Liver (tissue), 9 donors: ENCODE results near the gene LRRC23. TPM values are rescaled to one million over a fixed set of nuclear protein-coding genes. Genes with fewer than 3 reads are reported as not detected.
A peak's percentile ranks its signal among the peaks of the same experiment; 100 is the strongest.
"Not testable (repeated sequence)": the region's sequence is repeated elsewhere in the genome, so short reads cannot be mapped to it uniquely, and the experiment has no call there.

Experiments used
- DNase-seq: peaks from one replicate; pipeline ENCODE4 v3.0.0-alpha.2; 2017; ENCODE audit warnings: low spot score
- H3K27ac ChIP-seq, 2 donors: one replicate each; pipeline ENCODE4 v1.7.0; 2013; ENCODE audit warnings: inconsistent platforms in 2 of 2, low read length in 2 of 2, control low read depth in 1 of 2, low read depth in 1 of 2, mild to moderate bottlenecking in 1 of 2
- H3K27me3 ChIP-seq, 4 donors: one replicate each; pipeline versions ENCODE4 v1.6.1 to v1.7.0; 2013; ENCODE audit warnings: low read length in 3 of 4, inconsistent platforms in 1 of 4, mild to moderate bottlenecking in 1 of 4, moderate library complexity in 1 of 4; ENCODE audit not compliant: control insufficient read depth in 4 of 4, insufficient read depth in 4 of 4
- H3K36me3 ChIP-seq, 4 donors: one replicate each; pipeline versions ENCODE4 v1.6.1 to v1.7.0; 2013; ENCODE audit warnings: low read length in 3 of 4, mild to moderate bottlenecking in 3 of 4, low read depth in 1 of 4, moderate library complexity in 1 of 4; ENCODE audit not compliant: control insufficient read depth in 4 of 4, insufficient read depth in 3 of 4
- H3K4me1 ChIP-seq, 4 donors: one replicate each; pipeline versions ENCODE4 v1.6.1 to v1.7.0; 2013; ENCODE audit warnings: low read length in 3 of 4, mild to moderate bottlenecking in 3 of 4, moderate library complexity in 1 of 4; ENCODE audit not compliant: control insufficient read depth in 4 of 4, insufficient read depth in 4 of 4
- H3K4me3 ChIP-seq, 3 donors: one replicate each; pipeline versions ENCODE4 v1.6.1 to v1.7.0; 2013; ENCODE audit warnings: low read length in 3 of 3, control low read depth in 1 of 3, low read depth in 1 of 3, mild to moderate bottlenecking in 1 of 3
- H3K9ac ChIP-seq, 2 donors: one replicate each; pipeline ENCODE4 v1.7.0; 2013; ENCODE audit warnings: low read length in 2 of 2, mild to moderate bottlenecking in 2 of 2, moderate library complexity in 2 of 2, control low read depth in 1 of 2, low read depth in 1 of 2
- H3K9me3 ChIP-seq, 4 donors: one replicate each; pipeline versions ENCODE4 v1.6.1 to v1.7.0; 2013; ENCODE audit warnings: low read length in 3 of 4; ENCODE audit not compliant: control insufficient read depth in 4 of 4
- HNF4G ChIP-seq: IDR thresholded peaks from 2 replicates; pipeline ENCODE4 v1.6.1; 2016; ENCODE audit warnings: antibody characterized with exemption
- NR2F2 ChIP-seq: IDR thresholded peaks from 2 replicates; pipeline ENCODE4 v1.6.1; 2016; ENCODE audit warnings: antibody characterized with exemption
- RAD21 ChIP-seq, 2 donors: IDR thresholded peaks; 2 replicates each; pipeline ENCODE4 v1.6.1; 2016; ENCODE audit warnings: antibody characterized with exemption in 2 of 2, mild to moderate bottlenecking in 2 of 2
- RXRA ChIP-seq, 2 donors: IDR thresholded peaks; 2 replicates each; pipeline ENCODE4 v1.6.1; 2017 to 2018; ENCODE audit warnings: antibody characterized with exemption in 2 of 2, mild to moderate bottlenecking in 1 of 2
- TAF1 ChIP-seq: conservative IDR thresholded peaks from 2 replicates; pipeline ENCODE4 v1.6.1; 2016; ENCODE audit warnings: antibody characterized with exemption, mild to moderate bottlenecking
- ZBTB33 ChIP-seq: IDR thresholded peaks from 2 replicates; pipeline ENCODE4 v1.6.1; 2016; ENCODE audit warnings: antibody characterized with exemption
- whole genome bisulfite sequencing: extraction: QIAGEN DNeasy Blood & Tissue Kit; methylation state at CpG from one replicate; pipeline ENCODE4 v1.1.7; 2013; 5-methylcytosine and 5-hydroxymethylcytosine counted together
- polyA plus RNA-seq, 2 donors: library from polyadenylated mRNA; stranded (reverse) in 1 of 2; unstranded in 1 of 2; fragments of 200-250 nt in 1 of 2; fragments of >200 nt in 1 of 2; fragmentation: Nextera tagmentation in 1 of 2; extraction: Ambion mirVana in 1 of 2; gene quantifications; one replicate each; pipeline versions ENCODE4 v1.2.1 to v1.2.3, GENCODE V29; 2013 to 2015
- total RNA-seq, 2 donors: library from RNA; depleted of rRNA; stranded (reverse); fragments of >200 nt; gene quantifications; one replicate each; pipeline ENCODE4 v1.2.3, GENCODE V29; 2014
- TF ChIP-seq, protein P1 (sequence below): fragments of 150-350 bp; IDR thresholded peaks from 2 replicates; pipeline ENCODE4 v1.5.1; 2017; ENCODE audit warnings: improper control_type of control experiment, low read depth, low read length; ENCODE audit not compliant: missing input control
- donor health status: healthy.
- donor health status: healthy.
- donor health status: healthy.
- donor health status: healthy.
- donor health status: healthy.

LRRC23 gene
- total and polyA plus RNA-seq, 4 donors: 0.92 to 3.6 (median 2.1) TPM

DNA sequence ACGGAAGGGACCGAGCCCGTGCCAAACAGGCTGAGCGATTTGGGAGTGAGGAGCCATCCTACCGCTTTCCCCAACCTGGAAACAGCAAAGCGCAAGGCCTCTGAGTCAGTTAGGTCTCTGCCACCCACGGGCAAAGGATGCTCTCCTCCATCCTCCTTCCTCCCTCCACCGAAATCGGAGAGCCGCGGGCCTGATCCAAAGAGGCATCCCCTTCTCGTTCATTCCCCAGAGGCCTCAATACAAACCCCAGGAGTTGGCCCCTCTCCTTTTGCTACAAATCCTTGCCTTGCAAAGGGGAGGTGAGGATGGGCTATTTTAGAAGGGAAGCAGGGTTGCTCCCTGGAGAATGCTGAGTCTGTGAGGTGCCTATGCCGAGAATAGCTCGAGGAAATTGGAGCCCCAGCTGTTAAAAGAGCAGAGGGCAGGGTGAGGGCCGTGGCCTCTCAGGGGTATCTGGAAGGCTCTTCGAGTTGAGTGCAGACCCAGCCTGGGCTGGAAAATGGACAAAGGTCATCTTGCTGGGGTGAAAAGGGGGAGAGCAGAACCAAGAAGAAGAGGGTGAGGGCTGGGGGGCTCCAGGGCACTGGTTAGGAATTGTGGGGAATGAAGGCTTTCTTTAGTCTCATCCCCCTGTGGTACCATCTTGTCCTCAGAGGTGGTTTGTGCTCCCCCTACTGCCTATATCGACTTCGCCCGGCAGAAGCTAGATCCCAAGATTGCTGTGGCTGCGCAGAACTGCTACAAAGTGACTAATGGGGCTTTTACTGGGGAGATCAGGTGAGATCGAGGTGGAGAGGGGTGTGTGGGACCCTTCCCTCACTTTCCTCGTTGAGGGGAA, 36.2 kb upstream of the LRRC23 start:
- Histone ChIP-seq H3K9me3 (no peaks in the 10 kb centered on the region), H3K27me3 (no peaks in the 10 kb centered on the region), H3K9ac (peak overlapping the region; percentile 66 to 81), H3K36me3 (peaks cover 4 to 30% (median 12%) of the 10 kb centered on the region in 4 donors), H3K4me3 (peak overlapping the region; percentile 81 to 95 (median 91)), H3K27ac (peak overlapping the region; percentile 96 to 99), H3K4me1 (peaks cover 3 to 50% (median 42%) of the 10 kb centered on the region in 4 donors)
- TF ChIP-seq RXRA (IDR thresholded peaks at IDR 0.05): no peak
- TF ChIP-seq NR2F2: no peak
- TF ChIP-seq HNF4G: no peak
- TF ChIP-seq RAD21 (IDR thresholded peaks at IDR 0.05): no peak
- no peak for TF ChIP-seq TAF1
- no peak for DNase-seq
- 11% methylated on average over 22 of the region's 22 CpGs for WGBS

DNA sequence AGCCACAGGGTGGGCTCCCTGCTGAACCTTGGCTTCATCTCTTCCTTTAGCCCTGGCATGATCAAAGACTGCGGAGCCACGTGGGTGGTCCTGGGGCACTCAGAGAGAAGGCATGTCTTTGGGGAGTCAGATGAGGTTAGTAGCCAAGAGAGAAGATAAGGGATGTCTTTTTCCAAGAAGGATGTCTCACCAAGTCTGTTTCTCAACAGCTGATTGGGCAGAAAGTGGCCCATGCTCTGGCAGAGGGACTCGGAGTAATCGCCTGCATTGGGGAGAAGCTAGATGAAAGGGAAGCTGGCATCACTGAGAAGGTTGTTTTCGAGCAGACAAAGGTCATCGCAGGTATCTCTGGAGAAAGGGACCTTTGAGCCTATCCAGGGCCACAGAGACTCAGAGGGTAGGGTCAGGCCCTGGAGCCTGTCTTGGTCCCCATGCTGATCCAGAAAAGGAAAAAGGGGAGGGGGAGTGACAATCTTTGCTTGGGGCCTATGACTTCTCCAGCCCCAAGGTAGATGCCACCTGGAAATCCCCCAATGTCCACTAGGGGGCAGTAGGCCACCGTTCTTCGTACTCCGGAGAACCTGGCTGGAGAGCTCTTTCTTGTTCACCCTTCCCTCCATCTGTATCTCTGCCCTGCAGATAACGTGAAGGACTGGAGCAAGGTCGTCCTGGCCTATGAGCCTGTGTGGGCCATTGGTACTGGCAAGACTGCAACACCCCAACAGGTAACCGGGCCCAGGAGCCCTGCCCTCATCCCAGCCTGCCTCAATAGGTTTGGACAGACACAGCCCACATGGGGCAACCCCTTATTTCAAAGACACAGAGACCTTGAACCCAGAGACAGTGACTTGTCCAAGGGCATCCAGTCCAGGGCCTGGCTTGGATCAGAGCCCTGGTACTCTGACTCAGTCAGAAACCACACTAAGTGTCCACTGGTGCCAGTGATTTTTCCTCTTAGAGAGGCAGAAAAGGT, 35.3 kb upstream of the LRRC23 start:
- 23% methylated on average over 12 of the region's 12 CpGs for WGBS
- peak; percentile 89 for DNase-seq
- Histone ChIP-seq H3K4me3 (peak overlapping the region in 2 of 3 donors; percentile 91 to 95), H3K9ac (peak overlapping the region in 1 of 2 donors; percentile 81), H3K27me3 (no peaks in the 10 kb centered on the region), H3K9me3 (no peaks in the 10 kb centered on the region), H3K36me3 (peaks cover 4 to 25% (median 11%) of the 10 kb centered on the region in 4 donors), H3K4me1 (peaks cover 3 to 54% (median 43%) of the 10 kb centered on the region in 4 donors), H3K27ac (peak overlapping the region in 1 of 2 donors; percentile 99)
- TF ChIP-seq, protein P1, sequence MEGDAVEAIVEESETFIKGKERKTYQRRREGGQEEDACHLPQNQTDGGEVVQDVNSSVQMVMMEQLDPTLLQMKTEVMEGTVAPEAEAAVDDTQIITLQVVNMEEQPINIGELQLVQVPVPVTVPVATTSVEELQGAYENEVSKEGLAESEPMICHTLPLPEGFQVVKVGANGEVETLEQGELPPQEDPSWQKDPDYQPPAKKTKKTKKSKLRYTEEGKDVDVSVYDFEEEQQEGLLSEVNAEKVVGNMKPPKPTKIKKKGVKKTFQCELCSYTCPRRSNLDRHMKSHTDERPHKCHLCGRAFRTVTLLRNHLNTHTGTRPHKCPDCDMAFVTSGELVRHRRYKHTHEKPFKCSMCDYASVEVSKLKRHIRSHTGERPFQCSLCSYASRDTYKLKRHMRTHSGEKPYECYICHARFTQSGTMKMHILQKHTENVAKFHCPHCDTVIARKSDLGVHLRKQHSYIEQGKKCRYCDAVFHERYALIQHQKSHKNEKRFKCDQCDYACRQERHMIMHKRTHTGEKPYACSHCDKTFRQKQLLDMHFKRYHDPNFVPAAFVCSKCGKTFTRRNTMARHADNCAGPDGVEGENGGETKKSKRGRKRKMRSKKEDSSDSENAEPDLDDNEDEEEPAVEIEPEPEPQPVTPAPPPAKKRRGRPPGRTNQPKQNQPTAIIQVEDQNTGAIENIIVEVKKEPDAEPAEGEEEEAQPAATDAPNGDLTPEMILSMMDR: peak; percentile 81
- TF ChIP-seq RAD21 (IDR thresholded peaks at IDR 0.05) (peak; percentile 82 to 86), ZBTB33 (no peak), TAF1 (no peak)

DNA sequence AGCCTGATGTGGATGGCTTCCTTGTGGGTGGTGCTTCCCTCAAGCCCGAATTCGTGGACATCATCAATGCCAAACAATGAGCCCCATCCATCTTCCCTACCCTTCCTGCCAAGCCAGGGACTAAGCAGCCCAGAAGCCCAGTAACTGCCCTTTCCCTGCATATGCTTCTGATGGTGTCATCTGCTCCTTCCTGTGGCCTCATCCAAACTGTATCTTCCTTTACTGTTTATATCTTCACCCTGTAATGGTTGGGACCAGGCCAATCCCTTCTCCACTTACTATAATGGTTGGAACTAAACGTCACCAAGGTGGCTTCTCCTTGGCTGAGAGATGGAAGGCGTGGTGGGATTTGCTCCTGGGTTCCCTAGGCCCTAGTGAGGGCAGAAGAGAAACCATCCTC, 34.3 kb upstream of the LRRC23 start:
- H3K4me3 ChIP-seq: not testable (repeated sequence)
- Histone ChIP-seq H3K36me3 (peaks cover 4 to 18% (median 9%) of the 10 kb centered on the region in 4 donors), H3K4me1 (peaks cover 3 to 54% (median 43%) of the 10 kb centered on the region in 4 donors)

More for the DNA sequence above, 34.3 kb upstream of the LRRC23 start:
- H3K27ac ChIP-seq, DNase-seq, H3K9ac ChIP-seq, H3K27me3 ChIP-seq, H3K9me3 ChIP-seq: not testable (repeated sequence)
- 53% methylated on average over 4 of the region's 4 CpGs for WGBS
